Activated naive CD4-positive, alpha-beta T cell treated with anti-CD3 and anti-CD28 coated beads, Interleukin-2, amount 50 U/mL, for 24 hours (primary cell): Measurements from ENCODE around the gene CALR3.

ENCODE experiments used
- H3K27ac Mint-ChIP-seq: one replicate; pipeline ENCODE4 v1.8.0; 2021; ENCODE audit warnings: mild to moderate bottlenecking, mixed read lengths
- H3K27me3 Mint-ChIP-seq: one replicate; pipeline ENCODE4 v1.8.0; 2021; ENCODE audit warnings: mixed read lengths
- H3K36me3 Mint-ChIP-seq: one replicate; pipeline ENCODE4 v1.8.0; 2021; ENCODE audit warnings: mixed read lengths
- H3K4me1 Mint-ChIP-seq: one replicate; pipeline ENCODE4 v1.8.0; 2021; ENCODE audit warnings: mixed read lengths
- H3K4me3 Mint-ChIP-seq: one replicate; pipeline ENCODE4 v1.8.0; 2021; ENCODE audit warnings: mild to moderate bottlenecking, mixed read lengths
- H3K9me3 Mint-ChIP-seq: one replicate; pipeline ENCODE4 v1.8.0; 2021; ENCODE audit warnings: mixed read lengths

Gene CALR3

GRCh38 chr19:16529466-16530144, 33.6 kb upstream of the CALR3 start:
- H3K9me3 Mint-ChIP-seq: no peaks in the 10 kb centered on the region
- H3K27me3 Mint-ChIP-seq: no peaks in the 10 kb centered on the region
- peaks cover 8% of the 10 kb centered on the region for H3K36me3 Mint-ChIP-seq
- H3K27ac Mint-ChIP-seq: no peak overlapping the region
- H3K4me3 Mint-ChIP-seq: no peak overlapping the region
- H3K4me1 Mint-ChIP-seq: no peaks in the 10 kb centered on the region

- Mint-ChIP-seq H3K4me3 (no peak overlapping the region), H3K9me3 (no peaks in the 10 kb centered on the region), H3K36me3 (peaks cover 9% of the 10 kb centered on the region), H3K27ac (no peak overlapping the region), H3K27me3 (no peaks in the 10 kb centered on the region), H3K4me1 (no peaks in the 10 kb centered on the region)
Observed at GRCh38 chr19:16527971-16528521, 32.1 kb upstream of the CALR3 start.

- no peaks in the 10 kb centered on the region for H3K4me1 Mint-ChIP-seq
- no peak overlapping the region for H3K4me3 Mint-ChIP-seq
- no peak overlapping the region for H3K27ac Mint-ChIP-seq
- peaks cover 9% of the 10 kb centered on the region for H3K36me3 Mint-ChIP-seq
- H3K27me3 Mint-ChIP-seq: no peaks in the 10 kb centered on the region
- H3K9me3 Mint-ChIP-seq: no peaks in the 10 kb centered on the region
Observed at GRCh38 chr19:16527334-16527935, 31.5 kb upstream of the CALR3 start.

- peaks cover 9% of the 10 kb centered on the region for H3K36me3 Mint-ChIP-seq
- no peak overlapping the region for H3K4me3 Mint-ChIP-seq
- H3K27ac Mint-ChIP-seq: peak overlapping the region; percentile 55
- no peaks in the 10 kb centered on the region for H3K4me1 Mint-ChIP-seq
- no peaks in the 10 kb centered on the region for H3K27me3 Mint-ChIP-seq
- no peaks in the 10 kb centered on the region for H3K9me3 Mint-ChIP-seq
Observed at GRCh38 chr19:16525751-16526481, 29.9 kb upstream of the CALR3 start.

- Mint-ChIP-seq H3K9me3 (no peaks in the 10 kb centered on the region), H3K36me3 (peaks cover 9% of the 10 kb centered on the region), H3K27ac (no peak overlapping the region), H3K27me3 (no peaks in the 10 kb centered on the region), H3K4me3 (no peak overlapping the region), H3K4me1 (no peaks in the 10 kb centered on the region)
Observed at GRCh38 chr19:16524991-16525734, 29.2 kb upstream of the CALR3 start.

- no peaks in the 10 kb centered on the region for H3K9me3 Mint-ChIP-seq
- H3K27ac Mint-ChIP-seq: peak overlapping the region; percentile 46
- no peaks in the 10 kb centered on the region for H3K4me1 Mint-ChIP-seq
- no peak overlapping the region for H3K4me3 Mint-ChIP-seq
- no peaks in the 10 kb centered on the region for H3K27me3 Mint-ChIP-seq
- peaks cover 12% of the 10 kb centered on the region for H3K36me3 Mint-ChIP-seq
Observed at GRCh38 chr19:16522559-16523377, 26.8 kb upstream of the CALR3 start.

GRCh38 chr19:16521715-16522289, 25.8 kb upstream of the CALR3 start:
- Mint-ChIP-seq H3K4me1 (no peaks in the 10 kb centered on the region), H3K9me3 (no peaks in the 10 kb centered on the region), H3K27ac (no peak overlapping the region), H3K27me3 (no peaks in the 10 kb centered on the region), H3K36me3 (peaks cover 10% of the 10 kb centered on the region), H3K4me3 (no peak overlapping the region)

- Mint-ChIP-seq H3K4me3 (no peak overlapping the region), H3K27me3 (no peaks in the 10 kb centered on the region), H3K4me1 (no peaks in the 10 kb centered on the region), H3K27ac (no peak overlapping the region), H3K36me3 (peaks cover 10% of the 10 kb centered on the region), H3K9me3 (no peaks in the 10 kb centered on the region)
Observed at GRCh38 chr19:16520986-16521624, 25.1 kb upstream of the CALR3 start.

GRCh38 chr19:16520074-16520973, 24.4 kb upstream of the CALR3 start:
- no peaks in the 10 kb centered on the region for H3K9me3 Mint-ChIP-seq
- no peak overlapping the region for H3K4me3 Mint-ChIP-seq
- H3K4me1 Mint-ChIP-seq: no peaks in the 10 kb centered on the region
- H3K27ac Mint-ChIP-seq: no peak overlapping the region
- peaks cover 10% of the 10 kb centered on the region for H3K36me3 Mint-ChIP-seq
- H3K27me3 Mint-ChIP-seq: no peaks in the 10 kb centered on the region

GRCh38 chr19:16519230-16519687, 23.3 kb upstream of the CALR3 start:
- Mint-ChIP-seq H3K27me3 (no peaks in the 10 kb centered on the region), H3K36me3 (peaks cover 10% of the 10 kb centered on the region), H3K27ac (no peak overlapping the region), H3K4me1 (no peaks in the 10 kb centered on the region), H3K9me3 (no peaks in the 10 kb centered on the region), H3K4me3 (no peak overlapping the region)

- no peak overlapping the region for H3K4me3 Mint-ChIP-seq
- no peak overlapping the region for H3K27ac Mint-ChIP-seq
- no peaks in the 10 kb centered on the region for H3K27me3 Mint-ChIP-seq
- no peaks in the 10 kb centered on the region for H3K9me3 Mint-ChIP-seq
- H3K4me1 Mint-ChIP-seq: no peaks in the 10 kb centered on the region
- H3K36me3 Mint-ChIP-seq: peaks cover 8% of the 10 kb centered on the region
Observed at GRCh38 chr19:16518483-16519229, 22.7 kb upstream of the CALR3 start.

GRCh38 chr19:16518061-16518460, 22.1 kb upstream of the CALR3 start:
- Mint-ChIP-seq H3K27me3 (no peaks in the 10 kb centered on the region), H3K36me3 (peaks cover 8% of the 10 kb centered on the region), H3K4me1 (no peaks in the 10 kb centered on the region), H3K27ac (no peak overlapping the region), H3K9me3 (no peaks in the 10 kb centered on the region), H3K4me3 (no peak overlapping the region)
